PC-3 (cell line): ENCODE measurements around the gene CARMIL1. TPM values are rescaled to one million over a fixed set of nuclear protein-coding genes. Genes with fewer than 3 reads are reported as not detected.

ENCODE experiments used
- ATAC-seq: fragments of 200-7000 bp; cut with Tn5 transposase; 2 replicates; pipeline ENCODE4 v1.9.1; 2020; ENCODE audit warnings: mild to moderate bottlenecking, moderate library complexity
- BruUV-seq: library from RNA; stranded (reverse); fragments of 400-500 nt; replicated peaks from 2 replicates; lab custom pipeline; 2021; lab: Mats Ljungman, UMichigan
- CTCF ChIA-PET: fragments of 300-600 bp; sonication (Branson Sonifier 250); formaldehyde crosslinking; loops from one replicate; lab custom pipeline; 2022; ENCODE audit warnings: antibody characterized with exemption; lab: Charles Lee
- POLR2A ChIA-PET: fragments of 300-600 bp; sonication (Branson Sonifier 250); formaldehyde crosslinking; loops from one replicate; lab custom pipeline; 2022; ENCODE audit warnings: antibody characterized with exemption; ENCODE audit not compliant: unreplicated experiment; lab: Charles Lee
- DNase-seq: peaks from one replicate; pipeline ENCODE4 v3.0.0-alpha.2; 2015
- H2AFZ ChIP-seq: fragments of 300-600 bp; sonication (generic); 2 replicates; pipeline ENCODE4 v1.6.0; 2016; ENCODE audit warnings: antibody characterized with exemption, low read length
- H3F3A ChIP-seq: fragments of 300-600 bp; sonication (generic); one replicate; pipeline ENCODE4 v1.6.0; 2017; ENCODE audit warnings: antibody characterized with exemption, low read length, control low read depth, mild to moderate bottlenecking; ENCODE audit not compliant: unreplicated experiment
- H3K27ac ChIP-seq: fragments of 300-600 bp; sonication (generic); 2 replicates; pipeline ENCODE4 v1.5.1; 2016; ENCODE audit warnings: mild to moderate bottlenecking, low read length
- H3K27me3 ChIP-seq: fragments of 300-600 bp; sonication (generic); 2 replicates; pipeline ENCODE4 v1.6.1; 2016; ENCODE audit warnings: low read length, mixed read lengths
- H3K36me3 ChIP-seq: fragments of 300-600 bp; sonication (generic); 2 replicates; pipeline ENCODE4 v1.6.1; 2016; ENCODE audit warnings: low read depth, mixed run types, low read length, mixed read lengths
- H3K4me1 ChIP-seq: fragments of 300-600 bp; sonication (generic); 2 replicates; pipeline ENCODE4 v1.5.1; 2016; ENCODE audit warnings: low read length; ENCODE audit not compliant: insufficient read depth
- H3K4me2 ChIP-seq: fragments of 300-600 bp; sonication (generic); 2 replicates; pipeline ENCODE4 v1.6.0; 2016; ENCODE audit warnings: low read length
- H3K4me3 ChIP-seq: fragments of 300-600 bp; sonication (generic); 2 replicates; pipeline ENCODE4 v1.5.1; 2016; ENCODE audit warnings: mild to moderate bottlenecking, low read length, mixed read lengths
- H3K79me2 ChIP-seq: fragments of 300-600 bp; sonication (generic); 2 replicates; pipeline ENCODE4 v1.6.1; 2017; ENCODE audit warnings: low read length, mixed read lengths
- H3K9ac ChIP-seq: fragments of 300-600 bp; sonication (generic); 2 replicates; pipeline ENCODE4 v1.6.0; 2016; ENCODE audit warnings: mild to moderate bottlenecking, low read length
- H3K9me2 ChIP-seq: fragments of 300-600 bp; sonication (generic); replicated peaks from 2 replicates; pipeline ENCODE4 v1.6.1; 2016; ENCODE audit warnings: mixed run types, low read length, mixed read lengths
- H3K9me3 ChIP-seq: fragments of 300-600 bp; sonication (generic); 2 replicates; pipeline ENCODE4 v1.6.1; 2016; ENCODE audit warnings: low read length, mixed read lengths
- H4K20me1 ChIP-seq: fragments of 300-600 bp; sonication (generic); 2 replicates; pipeline ENCODE4 v1.6.1; 2016; ENCODE audit warnings: low read length, mixed read lengths
- EZH2 ChIP-seq: fragments of 300-600 bp; sonication (generic); IDR thresholded peaks from one replicate; pipeline ENCODE4 v1.6.1; 2017; ENCODE audit warnings: antibody characterized with exemption, mild to moderate bottlenecking, low read length; ENCODE audit not compliant: unreplicated experiment
- EZH2phosphoT487 ChIP-seq: fragments of 300-600 bp; sonication (generic); IDR thresholded peaks from 2 replicates; pipeline ENCODE4 v1.6.1; 2018; ENCODE audit warnings: mild to moderate bottlenecking, antibody characterized with exemption, low read length, borderline replicate concordance
- intact Hi-C: fragments of 100-400 bp; cut with micrococcal nuclease; formaldehyde crosslinking; loops from 2 replicates; pipeline ENCODE4 v1.9.0; 2023
- total RNA-seq: library from RNA; depleted of rRNA; stranded (reverse); fragments of >200 nt; gene quantifications from 2 replicates; pipeline ENCODE4 v1.2.3, GENCODE V29; 2014
- TF ChIP-seq, protein P1 (sequence below): fragments of 300-600 bp; sonication (generic); conservative IDR thresholded peaks from 2 replicates; pipeline ENCODE4 v1.5.1; 2017; ENCODE audit warnings: antibody characterized with exemption, low read depth, mild to moderate bottlenecking, low read length

The CARMIL1 gene
- total RNA-seq, 1 experiment from 2014 or later, result 22.0 TPM

DNA sequence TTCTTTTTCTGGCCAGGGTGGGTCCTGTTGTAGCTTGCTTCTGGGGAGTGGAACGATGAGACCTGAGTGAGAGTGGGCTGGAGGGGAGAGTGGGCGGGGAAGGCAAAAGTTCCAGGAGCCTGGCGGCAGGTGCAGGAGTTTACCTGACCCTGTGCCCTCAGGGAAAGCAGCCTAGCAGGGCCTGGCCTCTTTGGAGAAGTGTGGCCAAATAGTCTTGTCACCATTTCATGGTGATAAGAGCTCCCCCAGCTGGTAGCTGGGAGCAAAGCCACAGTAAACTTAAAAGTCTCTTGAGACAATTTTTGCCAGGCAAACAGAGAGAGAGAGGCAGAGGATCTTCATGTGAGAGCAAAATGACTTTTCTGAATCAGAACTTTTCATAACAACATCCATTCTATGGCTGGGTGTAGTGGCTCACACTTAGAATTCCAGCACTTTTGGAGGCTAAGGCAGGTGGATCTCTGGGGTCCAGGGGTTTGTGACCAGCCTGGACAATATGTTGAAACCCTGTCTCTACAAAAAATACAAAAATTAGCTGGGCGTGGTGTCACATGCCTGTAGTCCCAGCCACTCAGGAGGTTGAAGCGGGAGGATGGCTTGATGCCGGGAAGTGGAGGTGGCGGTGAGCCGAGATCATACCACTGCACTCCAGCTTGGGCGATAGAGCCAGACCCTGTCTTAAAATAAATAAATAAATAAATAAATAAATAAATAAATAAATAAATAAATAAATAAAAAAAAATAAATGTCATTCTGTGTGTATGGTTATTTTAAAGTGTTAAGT lies 211.0 kb downstream of the CARMIL1 start:
- intact Hi-C loops, result loop anchor here (1.0 to 5.0 kb wide), 4 partner anchors 112 to 267 kb away; no protein-coding TSS in a partner anchor
- Histone ChIP-seq H3F3A (no peaks in the 10 kb centered on the region), H3K4me3 (no peak overlapping the region), H3K4me1 (peaks cover 4% of the 10 kb centered on the region; the same call in 1 of the 2 replicates), H2AFZ (0 out of 2 replicates have a peak overlapping the region, but pooled peaks have one; percentile 1), H3K9me2 (no peaks in the 10 kb centered on the region), H3K27ac (no peak overlapping the region), H3K36me3 (no peaks in the 10 kb centered on the region), H4K20me1 (no peaks in the 10 kb centered on the region), H3K9me3 (no peaks in the 10 kb centered on the region), H3K27me3 (no peaks in the 10 kb centered on the region), H3K4me2 (no peak overlapping the region), H3K79me2 (no peaks in the 10 kb centered on the region), H3K9ac (no peak overlapping the region)
- ChIA-PET POLR2A (interaction anchor here (0.7 kb wide), 1 partner anchor 262 kb away, joined by 4 read pairs; no protein-coding TSS in a partner anchor), CTCF (interaction anchor here (0.6 to 1.5 kb wide), 8 partner anchors 79 to 352 kb away, joined by 3 to 35 read pairs (median 4); partner anchors contain the start of gene CARMIL1)
- no peak for TF ChIP-seq EZH2
- TF ChIP-seq, protein P1, sequence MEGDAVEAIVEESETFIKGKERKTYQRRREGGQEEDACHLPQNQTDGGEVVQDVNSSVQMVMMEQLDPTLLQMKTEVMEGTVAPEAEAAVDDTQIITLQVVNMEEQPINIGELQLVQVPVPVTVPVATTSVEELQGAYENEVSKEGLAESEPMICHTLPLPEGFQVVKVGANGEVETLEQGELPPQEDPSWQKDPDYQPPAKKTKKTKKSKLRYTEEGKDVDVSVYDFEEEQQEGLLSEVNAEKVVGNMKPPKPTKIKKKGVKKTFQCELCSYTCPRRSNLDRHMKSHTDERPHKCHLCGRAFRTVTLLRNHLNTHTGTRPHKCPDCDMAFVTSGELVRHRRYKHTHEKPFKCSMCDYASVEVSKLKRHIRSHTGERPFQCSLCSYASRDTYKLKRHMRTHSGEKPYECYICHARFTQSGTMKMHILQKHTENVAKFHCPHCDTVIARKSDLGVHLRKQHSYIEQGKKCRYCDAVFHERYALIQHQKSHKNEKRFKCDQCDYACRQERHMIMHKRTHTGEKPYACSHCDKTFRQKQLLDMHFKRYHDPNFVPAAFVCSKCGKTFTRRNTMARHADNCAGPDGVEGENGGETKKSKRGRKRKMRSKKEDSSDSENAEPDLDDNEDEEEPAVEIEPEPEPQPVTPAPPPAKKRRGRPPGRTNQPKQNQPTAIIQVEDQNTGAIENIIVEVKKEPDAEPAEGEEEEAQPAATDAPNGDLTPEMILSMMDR, result peak; percentile 90
- BruUV-seq, result no TSS peak
- DNase-seq (peak; percentile 92), ATAC-seq (peak; percentile 97)

DNA sequence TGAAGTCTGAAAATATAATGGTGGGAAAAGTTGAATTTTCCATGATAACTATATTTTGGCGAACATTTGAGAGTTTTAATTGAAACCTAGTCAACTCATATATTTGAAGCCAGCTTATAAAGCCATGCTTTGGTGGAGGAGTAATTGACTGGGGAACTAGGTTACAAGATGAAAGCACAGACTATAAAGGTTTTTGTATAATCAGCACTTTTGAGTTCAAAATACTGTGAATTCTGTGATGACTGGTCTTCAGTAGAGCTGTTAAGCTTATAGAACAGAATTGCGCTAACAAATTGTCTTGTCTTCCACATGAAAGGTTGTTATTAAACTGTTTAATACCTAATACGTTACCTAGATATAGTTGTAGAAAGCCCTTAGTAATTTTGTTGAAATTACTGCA lies 213.8 kb downstream of the CARMIL1 start:
- H2AFZ ChIP-seq, result no peak overlapping the region
- intact Hi-C loops, result loop anchor here (5.0 kb wide), 1 partner anchor 109 kb away; no protein-coding TSS in a partner anchor
- no TSS peak for BruUV-seq
- no peak overlapping the region for H3K9ac ChIP-seq
- H3K4me2 ChIP-seq, result no peak overlapping the region
- CTCF ChIA-PET, result no interaction called here
- ATAC-seq (no peak), DNase-seq (no peak)
- no peak overlapping the region for H3K27ac ChIP-seq
- no peaks in the 10 kb centered on the region for H3K79me2 ChIP-seq
- POLR2A ChIA-PET, result no interaction called here
- H3K27me3 ChIP-seq, result no peaks in the 10 kb centered on the region
- no peak overlapping the region for H3K4me3 ChIP-seq
- TF ChIP-seq EZH2 (no peak), EZH2phosphoT487 (no peak)
- TF ChIP-seq, protein P1, result no peak
- H3K4me1 ChIP-seq, result peaks cover 4% of the 10 kb centered on the region; the same call in 1 of the 2 replicates
- no peaks in the 10 kb centered on the region for H3K9me3 ChIP-seq
- H3K9me2 ChIP-seq, result no peaks in the 10 kb centered on the region
- no peaks in the 10 kb centered on the region for H4K20me1 ChIP-seq
- H3F3A ChIP-seq, result no peaks in the 10 kb centered on the region
- H3K36me3 ChIP-seq, result no peaks in the 10 kb centered on the region

DNA sequence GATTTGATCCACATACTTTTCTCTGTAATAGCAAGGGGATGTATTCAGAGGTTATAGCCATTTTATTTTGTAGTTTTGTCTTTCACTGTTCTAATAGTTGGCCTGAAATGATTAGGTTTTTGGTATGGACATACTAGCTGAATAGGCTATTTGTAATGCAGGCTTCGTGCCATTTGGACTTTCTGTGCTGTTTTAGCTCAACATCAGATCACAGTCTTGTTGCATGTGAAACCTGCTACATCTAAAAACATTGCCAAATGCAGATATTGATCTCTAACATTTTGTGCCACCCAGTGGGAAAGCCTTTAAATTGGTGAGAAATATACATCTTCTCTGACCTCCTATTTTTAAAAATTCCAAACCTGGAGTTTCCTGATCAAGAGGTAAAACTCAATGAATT lies 215.3 kb downstream of the CARMIL1 start:
- Histone ChIP-seq H3K9me2 (no peaks in the 10 kb centered on the region), H3K4me1 (peaks cover 12% of the 10 kb centered on the region), H3K4me2 (no peak overlapping the region), H3K27ac (no peak overlapping the region), H3K27me3 (no peaks in the 10 kb centered on the region), H3K36me3 (no peaks in the 10 kb centered on the region), H2AFZ (no peak overlapping the region), H3K9me3 (no peaks in the 10 kb centered on the region), H3K4me3 (no peak overlapping the region), H3F3A (no peaks in the 10 kb centered on the region), H4K20me1 (no peaks in the 10 kb centered on the region), H3K79me2 (no peaks in the 10 kb centered on the region), H3K9ac (no peak overlapping the region)
- ATAC-seq (no peak), DNase-seq (no peak)
- TF ChIP-seq EZH2, result no peak
- no peak for TF ChIP-seq EZH2phosphoT487
- CTCF ChIA-PET, result interaction anchor here (0.6 kb wide), 1 partner anchor 36 kb away, joined by 16 read pairs; no protein-coding TSS in a partner anchor
- intact Hi-C loops, result loop anchor here (5.0 kb wide), 1 partner anchor 108 kb away; no protein-coding TSS in a partner anchor
- POLR2A ChIA-PET, result no interaction called here
- no TSS peak for BruUV-seq
